NB4 (cell line): ENCODE measurements around the gene NSMCE3.

Experiments used
- CTCF ChIP-seq: IDR thresholded peaks from one replicate; pipeline ENCODE4 v1.5.1; 2012; ENCODE audit warnings: low read depth, low read length
- MAX ChIP-seq: IDR thresholded peaks from 2 replicates; pipeline ENCODE4 v1.6.1; 2011; ENCODE audit warnings: low read depth, low read length

- TF ChIP-seq CTCF (no peak), MAX (no peak)
Measured at GRCh38 chr15:29233566-29233965, 36.1 kb downstream of the NSMCE3 start.
